HG02610 (cell line): ENCODE results near the gene BUB1B.

ENCODE experiments used
- ATAC-seq: cut with Tn5 transposase; IDR thresholded peaks from one replicate; pipeline ENCODE4 v1.9.1; 2021; ENCODE audit warnings: mild to moderate bottlenecking, moderate library complexity; ENCODE audit not compliant: unreplicated experiment

Gene BUB1B

GRCh38 chr15:40182358-40183029 lies 21.6 kb downstream of the BUB1B start:
- peak; percentile 47 for ATAC-seq

GRCh38 chr15:40183636-40184463 lies 23.0 kb downstream of the BUB1B start:
- no peak for ATAC-seq

- no peak for ATAC-seq
Observed at GRCh38 chr15:40190591-40190990, 29.7 kb downstream of the BUB1B start.

- ATAC-seq = no peak
Observed at GRCh38 chr15:40192942-40193341, 32.1 kb downstream of the BUB1B start.

- ATAC-seq = no peak
Observed at GRCh38 chr15:40197434-40197833, 36.6 kb downstream of the BUB1B start.

- no peak for ATAC-seq
Observed at GRCh38 chr15:40198355-40199085, 37.7 kb downstream of the BUB1B start.

- no peak for ATAC-seq
Observed at GRCh38 chr15:40204100-40204499, 43.2 kb downstream of the BUB1B start.

- ATAC-seq = peak; percentile 44
Observed at GRCh38 chr15:40217166-40217824, 56.4 kb downstream of the BUB1B start.

GRCh38 chr15:40219801-40220200 lies 58.9 kb downstream of the BUB1B start:
- ATAC-seq = no peak

- ATAC-seq = no peak
Observed at GRCh38 chr15:40222131-40222530, 61.3 kb downstream of the BUB1B start.

- no peak for ATAC-seq
Observed at GRCh38 chr15:40226736-40227135, 65.9 kb downstream of the BUB1B start.

GRCh38 chr15:40229316-40229715 lies 68.4 kb downstream of the BUB1B start:
- no peak for ATAC-seq

- ATAC-seq = no peak
Observed at GRCh38 chr15:40229956-40230355, 69.1 kb downstream of the BUB1B start.

- ATAC-seq = no peak
Observed at GRCh38 chr15:40232625-40233070, 71.8 kb downstream of the BUB1B start.

- ATAC-seq = no peak
Observed at GRCh38 chr15:40233727-40234577, 73.1 kb downstream of the BUB1B start.

GRCh38 chr15:40234783-40235182 lies 73.9 kb downstream of the BUB1B start:
- ATAC-seq = no peak

- no peak for ATAC-seq
Observed at GRCh38 chr15:40235201-40235885, 74.5 kb downstream of the BUB1B start.

- ATAC-seq = no peak
Observed at GRCh38 chr15:40238532-40239403, 77.9 kb downstream of the BUB1B start, which contains the start of gene PAK6. Gene PAK6 (plus strand): TSS chr15:40239063. CDS start chr15:40264786, 25,723 bp downstream.

- no peak for ATAC-seq
Observed at GRCh38 chr15:40239404-40239692, 78.5 kb downstream of the BUB1B start.
